Activated CD4-positive, CD25-positive, alpha-beta regulatory T cell treated with anti-CD3 and anti-CD28 coated beads, Interleukin-2, amount 50 U/mL, for 72 hours (primary cell): ENCODE results near the gene GK.
"Not testable (repeated sequence)": the region's sequence is repeated elsewhere in the genome, so short reads cannot be mapped to it uniquely, and the experiment has no call there.

Experiments
- DNase-seq: peaks from one replicate; pipeline ENCODE4 v3.0.0; 2021

The GK gene

DNA sequence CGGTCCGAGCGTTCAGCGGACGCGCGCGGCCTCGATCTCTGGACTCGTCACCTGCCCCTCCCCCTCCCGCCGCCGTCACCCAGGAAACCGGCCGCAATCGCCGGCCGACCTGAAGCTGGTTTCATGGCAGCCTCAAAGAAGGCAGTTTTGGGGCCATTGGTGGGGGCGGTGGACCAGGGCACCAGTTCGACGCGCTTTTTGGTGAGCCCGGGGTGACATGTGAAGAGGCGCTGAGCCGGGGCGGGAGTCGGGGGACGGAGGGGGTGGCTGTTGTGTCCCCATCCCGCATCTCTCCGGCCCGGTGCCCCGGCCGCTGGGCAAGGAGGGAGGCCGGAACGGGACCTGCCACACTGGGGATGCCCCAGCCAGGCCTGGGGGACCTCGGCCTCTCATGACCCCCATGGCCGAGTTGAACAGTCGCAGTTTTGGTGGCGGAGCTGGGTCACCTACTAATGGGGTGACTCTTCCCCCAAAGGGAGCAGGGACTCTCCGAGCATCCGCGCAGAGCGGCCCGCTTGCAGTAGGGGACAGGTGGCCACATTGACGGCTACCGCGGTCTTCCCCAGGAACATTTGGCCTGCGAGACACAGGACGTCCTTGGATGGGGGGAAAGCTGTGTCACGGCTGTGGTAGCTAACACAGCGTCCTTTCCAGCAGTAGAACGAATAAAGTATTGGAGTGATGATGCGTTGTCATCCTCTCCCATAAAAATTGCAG lies at the start of gene GK:
GK (plus strand) TSS at position 9 of the 717 bp plus-strand sequence; CDS start at position 124, 115 bp downstream.
- DNase-seq = peak; percentile 58

DNA sequence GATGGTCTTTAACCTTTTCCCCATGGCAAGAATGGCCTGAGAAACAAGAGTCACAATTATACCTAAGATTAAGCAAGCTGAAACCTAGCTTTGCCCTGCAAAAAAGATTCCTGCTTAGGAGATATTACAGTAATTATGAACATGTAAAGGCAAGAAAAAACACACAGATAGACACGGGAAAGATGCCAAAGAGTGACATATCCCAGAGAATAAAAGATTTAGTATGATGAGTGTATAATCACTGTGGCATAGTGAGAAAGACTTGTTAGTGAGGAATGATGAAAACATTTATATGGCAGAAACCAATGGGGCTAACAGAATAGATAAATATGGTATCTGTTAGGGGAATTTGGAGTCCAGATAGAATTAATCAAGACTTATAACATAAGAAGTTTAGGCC lies 46.1 kb upstream of the GK start:
- DNase-seq = no peak

DNA sequence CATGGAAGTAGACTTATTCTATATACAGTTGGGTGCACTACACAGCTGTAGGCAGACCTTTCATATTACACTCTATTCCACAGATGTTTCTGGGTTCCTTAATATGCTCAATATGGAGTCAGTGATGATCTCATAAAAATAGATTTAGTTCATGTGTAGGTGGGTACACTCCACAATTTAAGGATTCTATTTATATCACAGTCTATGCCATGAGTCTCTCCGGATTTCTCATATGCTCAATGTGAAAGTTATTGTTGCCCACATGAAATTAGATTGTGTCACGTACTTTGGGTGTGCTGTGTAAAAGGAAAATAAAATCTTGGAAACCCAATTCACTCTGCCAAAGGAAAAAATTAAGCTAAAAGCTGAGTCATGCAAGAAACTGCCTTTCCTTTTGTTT lies 43.2 kb upstream of the GK start:
- no peak for DNase-seq

DNA sequence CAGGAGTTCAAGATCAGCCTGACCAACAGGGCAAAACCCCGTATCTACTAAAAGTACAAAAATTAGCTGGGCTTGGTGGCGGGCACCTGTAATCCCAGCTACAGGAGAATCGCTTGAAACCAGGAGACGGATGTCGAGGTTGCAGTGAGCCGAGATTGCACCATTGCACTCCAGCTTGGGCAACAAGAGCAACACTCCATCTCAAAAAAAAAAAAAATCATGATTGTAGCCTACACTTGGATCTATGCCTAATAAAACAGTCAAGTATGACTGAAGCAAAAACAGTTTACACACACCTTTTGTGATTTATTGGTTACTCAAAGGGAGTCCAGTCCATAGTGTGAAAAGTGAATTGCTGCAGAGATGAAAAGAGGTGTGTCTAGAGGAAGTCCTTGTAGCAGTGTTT lies 41.0 kb upstream of the GK start:
- DNase-seq = no peak

DNA sequence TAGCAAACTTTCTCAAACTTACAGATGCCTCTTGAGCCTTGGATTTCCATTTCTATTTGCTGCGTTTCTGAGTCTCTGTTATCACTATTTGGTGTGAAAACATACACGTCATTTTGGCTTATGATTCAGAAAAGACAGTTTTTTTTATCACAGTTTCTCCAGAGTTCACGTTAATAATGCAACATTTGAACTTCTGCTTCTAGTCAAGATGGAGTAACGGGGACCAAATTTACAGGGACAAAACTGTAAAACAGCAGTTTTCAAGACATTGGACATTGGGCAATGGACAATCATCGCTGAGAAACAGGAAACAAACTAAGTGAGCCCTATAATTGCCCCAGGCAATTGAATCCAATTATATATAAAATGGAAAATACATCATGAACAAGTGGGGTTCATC lies 39.5 kb upstream of the GK start:
- no peak for DNase-seq

DNA sequence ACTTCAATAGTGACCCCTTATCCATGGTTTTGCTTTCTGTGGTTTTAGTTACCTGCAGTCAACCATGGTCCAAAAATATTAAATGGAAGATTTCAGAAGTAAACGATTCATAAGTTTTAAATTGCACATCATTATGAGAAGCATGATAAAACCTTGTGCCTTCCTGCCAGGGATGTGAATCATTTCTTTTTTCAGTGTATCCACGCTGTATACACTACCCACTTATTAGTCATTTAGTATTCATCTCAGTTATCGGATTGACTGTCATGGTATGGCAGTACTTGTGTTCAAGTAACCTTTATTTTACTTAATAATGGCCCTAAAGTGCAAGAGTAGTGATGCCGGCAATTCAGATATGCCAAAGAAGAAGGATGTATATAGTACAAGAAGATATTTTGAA lies 38.0 kb upstream of the GK start:
- DNase-seq = no peak

DNA sequence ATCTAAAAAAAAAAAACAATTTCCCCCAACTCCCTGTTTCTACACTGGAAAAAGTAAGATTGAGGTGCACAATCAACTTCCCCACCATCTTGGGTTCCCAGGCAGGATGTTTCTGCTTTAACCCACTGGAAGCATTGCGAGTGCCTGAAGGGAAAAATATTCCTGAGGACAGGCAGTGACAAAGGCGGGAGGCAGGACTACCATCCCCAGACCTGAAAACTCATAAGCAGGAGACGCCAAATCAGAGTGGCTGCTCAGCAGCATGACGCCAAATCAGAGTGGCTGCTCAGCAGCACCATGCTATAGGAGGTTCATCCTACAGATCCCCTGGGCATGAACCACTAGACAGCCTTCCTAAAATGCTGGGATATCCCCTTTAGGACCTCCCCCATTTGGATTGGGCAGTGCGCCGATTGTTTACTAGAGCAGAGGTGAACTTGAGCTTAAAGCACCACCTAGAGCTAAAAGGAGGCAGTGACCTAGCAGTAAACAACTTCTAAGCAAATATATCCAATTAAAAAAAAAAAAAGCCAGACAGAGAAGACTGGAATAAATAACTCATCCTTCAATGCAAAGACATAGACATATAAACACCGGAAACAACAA lies 35.0 kb upstream of the GK start:
- DNase-seq = no peak

DNA sequence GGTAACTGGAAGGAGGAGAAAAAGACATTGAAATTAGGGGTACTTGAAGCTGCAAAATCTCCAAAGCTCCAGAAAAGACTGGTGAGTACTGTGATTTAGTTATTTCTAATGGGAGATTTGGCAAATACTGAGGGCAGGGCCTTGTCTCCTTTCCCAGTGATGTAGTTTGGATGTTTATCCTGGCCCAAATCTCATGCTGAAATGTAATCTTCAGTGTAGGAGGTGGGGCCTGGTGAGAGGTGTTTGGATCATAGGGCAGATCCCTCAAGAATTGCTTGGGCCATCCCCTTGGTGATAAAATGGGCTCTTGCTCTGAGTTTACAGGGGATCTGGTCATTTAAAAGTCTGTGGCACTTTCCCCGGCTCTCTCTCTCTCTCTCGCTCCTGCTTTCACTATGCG lies 33.1 kb upstream of the GK start:
- DNase-seq = no peak

DNA sequence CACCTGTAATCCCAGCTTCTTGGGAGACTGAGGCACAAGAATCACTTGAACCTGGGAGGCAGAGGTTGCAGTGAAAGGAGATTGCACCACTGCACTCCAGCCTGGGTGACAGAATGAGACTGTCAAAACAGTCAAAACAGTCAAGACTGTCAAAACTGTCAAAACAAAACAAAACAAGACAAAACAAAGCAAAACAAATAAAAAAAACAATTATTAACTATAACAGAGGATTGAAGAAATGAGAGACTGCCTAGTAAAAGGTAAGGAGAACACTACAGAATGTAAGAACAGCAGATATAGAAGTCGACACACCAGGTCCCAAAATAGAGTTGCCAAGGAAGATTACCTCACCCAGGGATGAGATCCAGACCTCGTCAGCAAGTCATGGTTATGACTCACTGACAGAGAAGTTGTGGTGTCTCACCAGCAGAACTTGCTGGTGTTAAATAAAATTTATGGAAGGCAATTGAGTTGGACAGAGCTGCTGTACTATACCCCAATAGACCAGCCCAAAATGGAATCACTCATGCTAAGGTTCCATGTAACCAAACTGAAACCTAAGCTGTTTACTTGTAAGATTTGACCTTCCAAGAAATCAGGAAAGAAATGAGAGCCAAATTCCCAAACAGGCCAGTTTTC lies 32.1 kb upstream of the GK start:
- no peak for DNase-seq

DNA sequence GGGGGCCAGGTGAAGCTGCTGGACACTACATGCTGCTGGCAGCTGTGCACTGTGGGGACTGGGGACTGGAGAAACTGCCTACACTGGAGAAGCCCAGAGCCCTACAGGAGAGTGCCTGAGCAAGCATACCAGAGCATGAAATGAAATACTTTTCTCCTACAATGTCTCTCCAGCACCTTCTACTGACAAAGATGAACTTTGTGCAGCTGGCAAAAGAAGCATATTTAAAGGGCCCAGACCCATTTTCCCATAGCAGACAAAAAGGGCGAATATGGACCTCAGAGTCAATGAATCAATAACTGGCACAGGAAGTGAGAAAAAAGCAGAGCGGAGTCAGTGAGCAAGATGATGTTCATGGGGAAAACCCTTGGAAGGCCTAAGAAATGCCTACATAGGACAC lies 30.9 kb upstream of the GK start:
- DNase-seq = no peak

DNA sequence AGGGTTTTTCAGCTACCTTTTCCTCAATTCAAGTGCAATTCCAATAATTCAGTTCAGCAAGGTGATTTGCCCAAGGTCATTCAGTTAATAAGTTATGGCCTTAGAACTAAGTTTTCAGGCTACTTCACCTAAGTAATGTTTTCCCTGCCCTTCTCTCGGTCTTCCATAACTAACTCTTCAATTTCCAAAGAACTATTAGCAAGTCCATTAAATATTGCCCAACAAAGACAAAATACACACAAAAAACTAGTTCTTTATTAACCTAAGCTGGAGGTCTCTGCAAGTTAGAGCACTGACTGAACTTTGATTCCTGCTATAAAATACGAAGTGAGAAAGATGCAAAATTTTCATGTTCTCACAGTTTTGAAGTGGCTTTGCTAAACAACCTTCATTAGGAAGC lies 26.8 kb upstream of the GK start:
- no peak for DNase-seq

DNA sequence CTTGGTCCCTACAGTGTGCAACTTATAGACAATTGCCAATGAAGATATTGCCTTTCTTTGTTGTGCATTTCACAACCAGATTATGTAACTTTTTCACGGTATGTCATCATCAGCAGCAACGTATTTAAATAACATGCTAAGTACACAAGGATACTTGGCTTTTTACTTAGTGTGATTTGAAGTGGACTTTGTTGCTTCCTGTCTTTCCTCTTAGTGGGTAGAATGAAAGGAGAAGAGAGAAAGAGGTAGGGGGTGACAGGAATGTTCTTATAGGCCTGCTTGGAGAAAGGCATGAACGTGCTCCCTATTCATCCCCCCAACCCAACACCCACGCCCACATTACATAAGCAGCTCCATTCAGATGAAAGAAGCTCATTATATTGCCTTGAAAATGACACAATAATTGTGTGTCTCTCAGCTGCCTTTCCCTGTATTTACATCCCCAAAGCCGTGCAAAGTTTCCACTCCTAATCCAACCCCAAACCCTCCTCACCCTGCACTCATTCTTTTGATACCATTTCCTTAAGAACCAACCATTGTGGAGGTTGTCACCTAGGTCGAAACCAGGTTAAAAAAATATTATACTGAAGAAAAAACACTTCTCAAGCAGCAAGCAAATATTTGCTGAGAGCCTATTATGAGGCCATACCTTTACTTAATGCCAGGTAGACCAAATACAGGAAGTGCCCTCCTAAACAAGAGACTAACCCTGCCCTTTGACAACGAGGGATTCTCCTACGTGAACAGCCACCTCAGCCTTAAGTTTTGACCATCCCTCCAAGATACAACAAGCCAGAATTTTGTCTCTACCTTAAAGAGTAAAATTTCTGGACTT lies 25.2 kb upstream of the GK start:
- DNase-seq = no peak

DNA sequence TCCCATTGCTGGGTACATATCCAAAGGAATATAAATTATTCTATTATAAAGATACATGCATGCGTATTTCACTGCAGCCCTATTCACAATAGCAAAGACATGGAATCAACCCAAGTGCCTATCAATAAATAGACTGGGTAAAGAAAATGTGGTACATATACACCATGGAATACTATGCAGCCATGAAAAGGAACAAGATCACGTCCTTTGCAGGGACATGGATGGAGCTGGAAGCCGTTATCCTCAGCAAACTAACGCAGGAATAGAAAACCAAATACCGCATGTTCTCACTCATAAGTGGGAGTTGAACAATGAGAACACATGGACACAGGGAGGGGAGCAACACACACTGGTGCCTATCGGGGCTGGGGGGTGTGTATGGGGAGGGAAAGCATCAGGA lies 19.2 kb upstream of the GK start:
- DNase-seq = not testable (repeated sequence)

DNA sequence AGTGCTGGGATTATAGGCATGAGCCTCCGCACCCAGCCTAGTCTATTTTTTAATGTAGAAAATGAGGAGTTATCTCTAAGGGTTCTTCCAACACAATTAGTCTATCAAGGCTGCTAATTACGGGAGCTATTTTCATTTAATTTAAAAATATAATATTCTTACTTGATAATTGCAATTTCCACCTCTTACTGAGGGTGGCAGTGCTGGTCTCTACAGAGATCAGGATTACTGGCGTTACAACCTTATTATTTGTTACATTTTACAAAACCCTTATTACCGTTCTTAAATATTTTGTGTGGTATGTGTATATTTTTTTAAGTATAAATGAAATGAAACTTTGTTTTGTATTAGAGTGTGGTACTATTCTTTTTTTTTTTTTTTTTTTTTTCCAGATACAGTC lies 17.6 kb upstream of the GK start:
- no peak for DNase-seq

DNA sequence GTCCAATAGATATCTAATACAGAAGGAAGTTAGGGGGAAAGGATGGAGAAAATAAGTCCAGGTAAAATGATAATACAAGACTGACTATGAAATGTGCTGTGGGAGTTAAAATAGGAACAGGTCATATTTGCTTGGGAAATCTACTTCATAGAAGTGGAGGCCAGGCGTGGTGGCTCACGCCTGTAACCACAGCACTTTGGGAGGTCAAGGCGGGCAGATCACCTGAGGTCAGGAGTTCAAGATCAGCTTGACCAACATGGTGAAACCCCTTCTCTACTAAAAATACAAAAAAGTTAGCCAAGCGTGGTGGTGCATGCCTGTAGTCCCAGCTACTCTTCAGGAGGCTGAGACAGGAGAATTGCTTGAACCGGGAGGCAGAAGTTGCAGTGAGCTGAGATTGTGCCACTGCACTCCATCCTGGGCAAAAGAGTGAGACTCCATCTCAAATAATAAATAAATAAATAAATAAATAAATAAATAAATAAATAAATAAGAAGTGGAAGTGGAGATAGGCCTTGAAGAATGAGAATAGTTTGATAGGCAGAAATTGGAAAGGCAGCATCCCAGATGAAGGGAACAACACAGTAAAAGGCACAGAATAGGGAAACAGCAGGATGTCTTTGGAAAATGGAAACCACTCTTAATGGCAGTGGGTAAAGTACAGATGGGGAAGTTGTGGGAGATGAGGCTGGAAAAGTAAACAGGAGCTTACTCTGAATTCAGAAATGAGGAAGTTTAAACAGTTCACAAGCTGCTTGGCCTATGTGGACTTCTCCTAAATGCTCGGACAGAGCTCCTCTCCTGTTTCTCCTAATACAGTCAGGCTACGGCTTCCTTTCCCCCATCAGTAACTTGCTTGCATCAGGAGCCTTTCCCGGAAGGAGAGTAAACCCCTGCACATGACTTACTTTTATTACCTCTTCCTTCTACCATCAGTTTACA lies 15.1 kb upstream of the GK start:
- no peak for DNase-seq

DNA sequence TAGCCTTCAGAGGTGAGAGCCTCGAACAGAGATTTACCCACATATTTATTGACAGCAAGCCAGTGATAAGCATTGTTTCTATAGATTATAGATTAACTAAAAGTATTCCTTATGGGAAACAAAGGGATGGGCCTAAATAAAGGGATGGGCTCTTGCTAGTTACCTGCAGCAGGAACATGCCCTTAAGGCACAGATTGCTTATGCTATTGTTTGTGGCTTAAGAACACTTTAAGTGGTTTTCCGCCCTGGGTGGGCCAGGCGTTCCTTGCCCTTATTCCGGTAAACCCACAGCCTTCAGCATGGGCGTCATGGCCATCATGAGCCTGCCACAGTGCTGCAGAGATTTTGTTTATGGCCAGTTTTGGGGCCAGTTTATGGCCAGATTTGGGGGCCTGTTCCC lies 13.5 kb upstream of the GK start:
- DNase-seq = not testable (repeated sequence)

DNA sequence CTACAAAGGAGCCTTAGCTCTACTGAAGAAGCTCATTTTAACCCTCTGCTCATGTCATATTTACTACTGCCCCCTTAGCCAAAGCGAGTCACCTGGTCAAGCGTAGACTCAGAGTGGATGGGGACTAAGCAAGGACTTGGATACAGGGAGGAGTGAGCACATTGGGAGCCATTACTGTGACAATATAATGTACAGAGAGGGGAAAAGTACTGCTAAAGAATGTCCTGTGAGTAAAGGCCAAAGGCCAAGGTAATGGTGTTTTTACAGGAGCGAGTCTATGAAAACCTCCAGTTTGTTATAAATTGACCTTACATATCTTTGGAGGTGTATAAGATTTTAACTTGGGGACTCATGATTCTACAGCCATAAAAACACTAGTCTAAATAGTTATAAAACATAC lies 10.6 kb upstream of the GK start:
- DNase-seq = no peak

DNA sequence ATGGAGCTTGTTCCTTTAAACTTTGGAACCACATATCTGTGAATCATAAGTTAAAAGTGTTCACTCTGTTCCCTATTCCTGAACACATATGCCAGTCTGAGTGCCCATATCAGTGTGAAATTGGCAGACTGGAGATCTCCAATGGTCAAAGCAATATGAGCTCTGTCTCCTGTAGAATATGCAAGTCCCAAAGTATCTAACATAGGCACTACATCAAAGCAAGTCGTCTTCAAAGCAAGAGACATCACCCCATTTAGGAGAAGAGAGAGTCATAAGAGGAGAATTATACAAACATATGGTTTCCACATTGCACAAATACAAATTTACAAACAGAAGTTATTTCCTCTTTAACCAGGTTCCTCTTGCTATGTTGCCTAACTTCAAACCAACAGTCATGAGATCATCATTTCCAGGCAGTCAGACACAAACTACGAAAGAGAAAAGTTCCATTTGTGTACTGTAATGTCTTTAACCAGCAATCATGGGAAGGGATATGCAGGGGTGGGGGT lies 9.9 kb upstream of the GK start:
- no peak for DNase-seq

DNA sequence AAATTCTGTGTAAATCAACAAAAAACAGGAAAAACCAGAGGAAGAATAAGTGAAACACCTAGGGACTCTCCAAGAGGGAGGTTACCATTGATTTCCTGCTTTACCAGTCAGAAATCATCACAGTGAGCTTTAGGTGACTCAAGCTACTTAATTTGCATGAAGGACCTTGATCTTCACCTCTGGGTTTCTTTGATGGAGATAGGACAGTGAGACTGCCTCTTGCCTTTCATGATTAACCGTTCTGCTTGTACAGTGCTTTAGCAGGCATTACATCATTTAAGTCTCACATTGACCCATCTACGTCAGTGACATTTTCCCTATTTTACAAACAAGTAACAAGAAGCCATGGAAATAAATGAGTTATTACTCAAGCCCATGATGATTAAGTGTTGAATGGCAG lies 3.4 kb upstream of the GK start:
- DNase-seq = no peak

DNA sequence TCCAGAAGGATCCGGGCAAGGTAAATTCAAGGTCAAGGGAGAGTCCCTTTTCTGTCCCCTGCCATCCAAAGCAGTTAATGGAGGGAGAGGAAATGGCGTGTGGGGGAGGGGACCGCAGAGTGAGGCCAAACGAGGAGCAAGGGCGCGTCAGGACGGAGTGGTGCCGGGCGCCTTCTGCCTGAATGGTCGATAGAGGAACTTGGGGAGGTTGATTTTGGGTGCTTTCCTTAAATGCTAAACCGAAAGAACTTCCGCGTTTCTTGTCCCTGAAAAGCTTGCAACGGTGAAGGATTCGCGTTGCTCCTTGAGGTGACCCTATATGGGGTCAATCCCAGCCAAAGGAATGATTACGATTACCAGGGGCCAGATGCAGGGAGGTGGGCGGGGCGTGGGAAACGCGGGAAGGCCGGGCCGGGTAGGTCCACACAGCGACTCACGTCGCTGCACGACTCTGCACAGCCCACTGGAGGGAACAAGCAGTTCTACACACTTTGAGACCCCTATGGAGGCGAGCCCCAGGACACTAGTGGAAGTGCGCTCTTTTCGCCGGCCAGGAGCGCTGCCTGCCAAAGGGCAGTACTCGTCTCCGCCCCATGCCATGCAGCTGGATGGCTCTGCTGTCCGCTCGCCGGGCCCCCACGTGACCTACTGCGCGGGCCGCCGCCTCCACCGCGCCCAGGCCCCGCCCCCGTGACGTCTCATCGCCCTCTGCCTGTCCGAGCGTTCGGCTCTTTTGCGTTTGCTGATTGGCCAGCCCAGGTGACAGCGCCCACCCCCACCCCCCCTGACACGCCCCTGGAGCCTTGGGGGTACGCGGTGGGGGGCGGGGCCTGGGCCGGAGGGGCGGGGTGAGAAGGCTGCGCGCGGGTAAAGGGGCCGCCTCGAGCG lies 452 bp upstream of the GK start:
- peak; percentile 91 for DNase-seq

DNA sequence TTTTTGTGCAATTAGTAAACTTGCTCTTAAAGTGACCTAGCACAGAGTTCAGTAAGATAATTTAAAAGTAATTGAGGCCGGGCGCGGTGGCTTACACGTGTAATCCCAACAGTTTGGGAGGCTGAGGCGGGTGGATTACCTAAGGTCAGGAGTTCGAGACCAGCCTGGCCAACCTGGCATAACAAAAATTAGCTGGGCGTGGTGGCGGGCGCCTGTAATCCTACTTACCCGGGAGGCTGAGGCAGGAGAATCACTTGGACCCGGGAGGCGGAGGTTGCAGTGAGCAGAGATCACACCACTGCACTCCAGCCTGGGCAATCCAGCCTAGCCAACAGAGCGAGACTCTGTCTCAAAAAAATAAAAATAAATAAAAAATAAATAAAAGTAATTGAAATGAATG lies 1.2 kb downstream of the GK start:
- not testable (repeated sequence) for DNase-seq
